ENCODE measurements around the gene MYO9B. TPM values are rescaled to one million over a fixed set of nuclear protein-coding genes. Genes with fewer than 3 reads are reported as not detected.

Gene MYO9B
- total RNA-seq, 1 experiment from 2014 or later: 20.4 TPM

DNA sequence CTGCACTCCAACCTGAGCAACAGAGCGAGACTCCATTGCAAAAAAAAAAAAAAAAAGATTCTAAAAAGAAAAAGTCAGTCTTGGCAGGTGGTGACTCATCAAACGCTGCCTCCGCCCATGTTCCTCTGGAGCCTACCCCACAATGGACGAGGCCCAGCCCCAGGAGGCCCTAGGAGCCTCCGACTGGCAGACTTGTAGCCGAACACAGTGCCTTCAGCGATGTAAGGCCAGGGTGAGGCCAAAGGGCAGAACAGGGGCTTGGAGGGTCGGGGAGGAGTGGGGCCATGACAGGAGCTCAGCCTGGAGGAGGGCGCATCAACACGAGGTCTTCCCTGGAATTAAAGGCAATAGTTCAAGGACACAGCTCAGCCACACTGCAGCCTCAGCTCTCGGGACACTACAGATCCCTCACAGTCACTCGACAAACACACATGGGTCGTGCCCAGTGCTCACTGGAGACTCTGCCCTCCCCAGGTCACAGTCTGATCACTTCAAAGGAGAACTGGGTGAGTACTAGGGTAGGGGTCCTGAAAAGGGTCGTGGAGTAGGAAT lies 144.7 kb downstream of the MYO9B start:
- no peaks in the 10 kb centered on the region for H3K27me3 ChIP-seq
- no peak overlapping the region for H3K4me3 ChIP-seq
- peak; percentile 70 for DNase-seq
- H3K36me3 ChIP-seq: peaks cover 34% of the 10 kb centered on the region
- no peaks in the 10 kb centered on the region for H3K9me3 ChIP-seq

DNA sequence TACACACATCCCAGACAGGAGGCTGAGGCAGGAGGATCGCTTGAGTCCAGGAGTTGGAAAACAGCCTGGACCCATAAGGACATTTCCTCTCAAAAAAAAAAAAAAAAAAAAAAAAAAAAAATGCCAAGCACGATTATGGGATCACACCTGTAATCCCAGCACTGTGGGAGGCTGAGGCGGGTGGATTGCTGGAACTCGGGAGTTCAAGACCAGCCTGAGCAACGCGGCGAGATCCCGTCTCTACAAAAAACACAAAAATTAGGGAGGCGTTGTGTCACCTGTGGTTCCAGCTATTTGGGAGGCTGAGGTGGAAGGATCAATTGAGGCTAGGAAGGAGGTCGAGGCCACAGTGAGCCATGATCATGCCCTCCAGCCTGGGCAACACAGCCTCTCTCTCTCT lies 149.5 kb downstream of the MYO9B start:
- H3K36me3 ChIP-seq: peaks cover 10% of the 10 kb centered on the region
- H3K9me3 ChIP-seq: no peaks in the 10 kb centered on the region
- no peak for DNase-seq
- no peaks in the 10 kb centered on the region for H3K27me3 ChIP-seq
- no peak overlapping the region for H3K4me3 ChIP-seq

DNA sequence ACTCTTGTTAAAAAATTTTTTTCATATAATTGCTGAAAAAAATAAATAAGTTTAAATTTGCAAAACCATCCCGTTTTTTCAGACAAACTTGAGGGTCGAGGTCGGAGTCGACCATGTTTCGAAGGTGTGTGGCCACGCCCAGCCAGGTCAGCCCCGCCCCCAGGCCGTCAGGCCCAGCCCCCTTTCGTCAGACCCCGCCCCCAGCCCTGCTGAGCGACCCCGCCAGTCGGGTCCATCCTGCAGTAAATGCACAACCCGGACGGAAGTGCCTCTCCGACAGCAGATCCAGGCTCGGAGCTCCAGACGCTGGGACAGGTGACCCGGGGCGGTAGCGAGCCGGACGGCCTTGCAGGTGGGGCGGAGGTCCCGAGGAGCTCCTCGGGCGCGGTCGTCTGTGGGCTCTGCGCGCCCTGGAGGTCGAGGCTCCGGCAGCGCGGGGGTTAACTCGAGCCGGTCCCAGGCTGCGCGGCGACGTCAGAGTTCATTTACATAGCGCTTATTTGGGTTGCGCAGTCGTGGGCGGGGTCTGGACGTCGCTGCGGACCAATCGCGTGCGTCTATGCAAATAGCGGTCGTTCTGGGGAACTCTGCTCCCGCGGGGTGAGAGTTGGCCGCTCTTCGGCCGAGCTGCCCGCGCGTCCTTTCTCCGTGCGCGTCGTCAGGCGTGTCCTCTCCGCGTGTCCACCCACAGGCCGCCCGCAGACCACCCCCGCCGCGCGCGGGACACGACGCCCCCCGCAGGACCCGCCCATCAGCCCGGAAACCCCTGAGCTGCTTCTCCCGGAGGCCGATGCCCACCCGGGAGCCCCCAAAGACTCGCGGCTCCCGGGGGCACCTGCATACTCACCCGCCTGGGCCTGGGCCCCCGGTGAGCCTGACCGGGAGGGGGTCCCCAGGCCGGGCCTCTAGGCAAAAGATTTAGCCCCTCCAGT lies 150.7 kb downstream of the MYO9B start, which contains the start of gene OCEL1:
OCEL1 (plus strand) TSS at position 225 of the 932 bp plus-strand sequence; CDS start at position 247, 22 bp downstream.
- DNase-seq: peak; percentile 99
- Histone ChIP-seq H3K4me3 (peak within 1 kb of the TSS; percentile 64), H3K9me3 (no peaks in the 10 kb centered on the region), H3K36me3 (peaks cover 19% of the 10 kb centered on the region), H3K27me3 (no peaks in the 10 kb centered on the region)

DNA sequence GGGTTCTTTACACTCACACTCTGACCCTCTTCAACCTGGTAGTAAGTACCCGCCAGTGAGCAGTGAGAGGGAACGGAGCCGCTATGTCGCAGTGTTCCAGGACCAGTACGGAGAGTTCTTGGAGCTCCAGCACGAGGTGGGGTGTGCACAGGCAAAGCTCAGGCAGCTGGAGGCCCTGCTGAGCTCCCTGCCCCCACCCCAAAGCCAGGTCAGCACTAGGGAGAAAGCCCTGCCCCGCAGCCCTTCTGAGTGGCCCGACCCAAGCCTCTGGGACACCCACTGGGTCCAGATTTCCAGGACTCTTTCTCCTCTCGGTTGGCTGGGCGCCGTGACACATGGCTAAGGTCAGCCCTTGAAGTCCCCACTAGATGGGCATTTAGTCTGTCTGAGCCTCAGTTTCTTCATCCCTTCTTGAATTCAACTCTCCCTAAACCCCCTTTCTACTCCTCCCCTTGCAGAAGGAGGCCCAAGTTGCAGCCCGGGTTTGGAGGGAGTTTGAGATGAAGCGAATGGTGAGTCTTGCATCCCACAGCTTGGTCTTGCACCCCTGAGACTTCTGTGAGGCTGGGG lies 152.3 kb downstream of the MYO9B start:
- H3K9me3 ChIP-seq: no peaks in the 10 kb centered on the region
- H3K36me3 ChIP-seq: peaks cover 34% of the 10 kb centered on the region
- H3K27me3 ChIP-seq: no peaks in the 10 kb centered on the region
- DNase-seq: no peak
- no peak overlapping the region for H3K4me3 ChIP-seq

DNA sequence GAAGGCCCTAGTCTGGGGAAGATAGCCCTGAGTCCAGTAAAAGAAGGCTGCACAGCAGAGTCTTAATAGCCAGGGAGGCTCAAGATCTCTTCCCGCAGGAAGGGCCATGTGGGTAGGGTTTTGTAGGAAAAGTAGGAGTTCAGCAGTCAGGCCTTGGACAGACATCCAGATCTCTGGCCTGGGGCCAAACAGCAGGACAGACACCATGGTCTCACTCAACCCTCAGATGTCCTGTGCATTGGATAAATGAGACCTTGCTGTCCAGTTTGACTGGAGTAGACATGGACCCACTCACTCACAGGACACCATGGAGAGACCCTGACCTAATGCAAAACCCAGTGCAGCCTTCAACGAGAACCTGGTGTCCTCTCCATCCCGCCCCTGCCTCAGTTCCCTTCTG lies 154.3 kb downstream of the MYO9B start:
- Histone ChIP-seq H3K36me3 (peaks cover 53% of the 10 kb centered on the region), H3K9me3 (no peaks in the 10 kb centered on the region), H3K4me3 (no peak overlapping the region), H3K27me3 (no peaks in the 10 kb centered on the region)
- DNase-seq: no peak

DNA sequence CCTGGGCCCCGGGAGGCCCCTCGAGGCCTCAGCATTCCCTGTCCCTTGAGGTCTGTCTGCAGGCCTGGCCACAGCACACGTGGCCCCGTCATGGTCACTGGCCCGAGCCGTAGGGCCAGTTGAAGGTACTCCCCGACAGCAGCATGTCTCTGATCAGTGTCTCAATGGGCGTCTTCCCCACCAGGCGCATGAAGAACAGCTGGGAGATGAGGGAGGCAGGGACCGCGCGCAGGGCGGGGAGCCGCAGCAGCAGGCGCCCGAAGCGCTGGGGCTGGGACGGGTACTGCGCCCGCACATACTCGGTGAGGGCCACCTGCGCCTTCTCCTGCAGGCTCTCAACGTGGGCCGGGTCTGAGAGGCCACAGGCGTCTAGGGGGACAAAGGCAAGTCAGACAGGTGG lies 156.7 kb downstream of the MYO9B start:
- no peak for DNase-seq
- H3K9me3 ChIP-seq: no peaks in the 10 kb centered on the region
- no peak overlapping the region for H3K4me3 ChIP-seq
- H3K36me3 ChIP-seq: peaks cover 65% of the 10 kb centered on the region
- no peaks in the 10 kb centered on the region for H3K27me3 ChIP-seq

DNA sequence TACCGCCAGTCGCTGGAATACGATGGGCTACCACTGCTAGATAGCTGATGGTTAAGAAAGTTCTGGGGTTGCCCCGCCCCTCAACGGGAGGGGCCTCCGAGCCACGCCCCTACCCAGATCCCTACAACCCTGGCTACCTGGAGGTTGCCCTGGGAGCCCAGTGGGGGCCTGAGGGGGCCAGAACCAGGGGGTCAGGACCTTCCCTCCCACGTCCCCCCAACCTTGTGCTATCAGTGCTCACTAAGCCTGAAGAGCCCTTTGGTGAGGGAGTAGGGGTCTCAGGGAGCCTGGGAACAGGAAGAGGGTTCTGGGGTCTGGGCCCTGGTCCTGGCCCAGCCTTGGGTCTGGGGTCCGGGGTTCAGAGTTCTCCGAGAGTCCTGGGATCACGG lies 159.3 kb downstream of the MYO9B start:
- Histone ChIP-seq H3K4me3 (no peak overlapping the region), H3K27me3 (no peaks in the 10 kb centered on the region), H3K9me3 (no peaks in the 10 kb centered on the region), H3K36me3 (peaks cover 78% of the 10 kb centered on the region)
- DNase-seq: no peak

DNA sequence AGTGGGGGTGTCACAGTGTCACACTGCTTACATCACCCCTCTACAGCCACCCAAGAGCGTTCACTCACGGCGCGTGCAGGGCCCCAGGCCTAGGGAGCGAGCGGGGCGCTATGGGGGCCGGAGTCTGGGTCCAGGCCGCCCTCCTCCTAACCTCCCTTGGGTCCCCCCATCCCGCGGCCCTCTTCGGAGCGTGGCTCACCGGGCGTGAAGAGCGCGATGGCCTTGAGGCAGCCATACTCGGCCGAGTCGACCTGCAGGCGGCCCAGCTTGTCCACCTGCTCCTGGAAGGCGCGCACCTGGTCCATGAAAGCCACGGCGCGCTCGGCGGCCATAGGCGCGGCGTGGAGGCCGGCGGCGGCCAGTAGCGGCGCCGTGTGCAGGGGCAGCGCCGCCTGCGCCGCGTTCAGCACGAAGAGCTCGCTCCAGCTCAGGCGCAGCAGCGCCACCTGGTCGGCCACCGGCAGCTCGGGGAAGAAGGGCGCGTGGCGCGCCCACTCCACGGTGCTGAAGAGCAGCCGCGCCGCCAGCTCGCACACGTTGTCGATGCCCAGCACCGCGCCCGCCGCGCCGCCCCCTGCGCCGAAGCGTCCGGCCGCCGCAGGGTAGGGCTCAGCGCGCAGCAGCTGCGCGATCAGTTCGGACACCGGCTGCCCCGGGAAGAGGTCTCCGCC lies 159.9 kb downstream of the MYO9B start:
- H3K9me3 ChIP-seq: no peaks in the 10 kb centered on the region
- no peak for DNase-seq
- no peak overlapping the region for H3K4me3 ChIP-seq
- peaks cover 81% of the 10 kb centered on the region for H3K36me3 ChIP-seq
- no peaks in the 10 kb centered on the region for H3K27me3 ChIP-seq

DNA sequence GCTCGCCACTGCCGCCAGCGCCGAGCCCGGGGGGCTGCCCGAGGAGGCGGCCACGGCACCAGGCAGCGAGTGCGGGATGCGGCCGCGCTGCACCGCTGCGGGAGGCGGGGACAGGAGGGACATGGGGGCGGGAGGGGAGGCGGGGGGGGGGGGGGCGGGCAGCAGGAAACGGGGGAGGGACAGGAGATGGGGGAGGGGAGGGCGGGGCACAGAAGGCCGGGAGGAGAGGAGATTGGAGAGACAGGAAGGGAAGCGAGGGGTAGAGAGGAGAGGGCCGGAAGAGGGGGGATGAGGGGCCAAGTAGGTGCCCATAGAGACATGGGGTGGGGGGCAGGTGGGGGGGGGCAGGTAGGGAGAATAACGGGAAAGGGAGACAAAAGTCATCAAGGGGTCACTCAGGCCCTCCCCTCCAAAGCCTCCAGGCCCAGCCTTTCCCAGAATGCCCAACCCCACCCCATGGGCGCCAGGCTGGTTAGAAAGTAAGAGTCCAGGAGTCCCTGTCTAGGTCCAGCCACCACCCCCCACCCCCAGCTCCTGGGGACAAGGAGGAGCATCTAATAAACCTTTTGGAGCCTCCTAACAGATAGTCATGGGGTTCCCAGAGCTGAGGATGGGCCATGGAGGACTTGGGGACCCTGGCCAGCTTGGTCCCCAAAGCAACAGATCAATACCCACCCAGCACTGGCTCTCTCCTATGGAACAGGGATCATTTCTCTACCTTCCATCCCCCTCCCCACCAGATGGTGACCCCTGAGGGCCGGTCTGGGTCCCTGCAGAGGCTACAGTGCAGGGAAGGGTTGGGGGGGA lies 160.6 kb downstream of the MYO9B start:
- Histone ChIP-seq H3K27me3 (no peaks in the 10 kb centered on the region), H3K36me3 (peaks cover 80% of the 10 kb centered on the region), H3K4me3 (no peak overlapping the region), H3K9me3 (no peaks in the 10 kb centered on the region)
- no peak for DNase-seq

DNA sequence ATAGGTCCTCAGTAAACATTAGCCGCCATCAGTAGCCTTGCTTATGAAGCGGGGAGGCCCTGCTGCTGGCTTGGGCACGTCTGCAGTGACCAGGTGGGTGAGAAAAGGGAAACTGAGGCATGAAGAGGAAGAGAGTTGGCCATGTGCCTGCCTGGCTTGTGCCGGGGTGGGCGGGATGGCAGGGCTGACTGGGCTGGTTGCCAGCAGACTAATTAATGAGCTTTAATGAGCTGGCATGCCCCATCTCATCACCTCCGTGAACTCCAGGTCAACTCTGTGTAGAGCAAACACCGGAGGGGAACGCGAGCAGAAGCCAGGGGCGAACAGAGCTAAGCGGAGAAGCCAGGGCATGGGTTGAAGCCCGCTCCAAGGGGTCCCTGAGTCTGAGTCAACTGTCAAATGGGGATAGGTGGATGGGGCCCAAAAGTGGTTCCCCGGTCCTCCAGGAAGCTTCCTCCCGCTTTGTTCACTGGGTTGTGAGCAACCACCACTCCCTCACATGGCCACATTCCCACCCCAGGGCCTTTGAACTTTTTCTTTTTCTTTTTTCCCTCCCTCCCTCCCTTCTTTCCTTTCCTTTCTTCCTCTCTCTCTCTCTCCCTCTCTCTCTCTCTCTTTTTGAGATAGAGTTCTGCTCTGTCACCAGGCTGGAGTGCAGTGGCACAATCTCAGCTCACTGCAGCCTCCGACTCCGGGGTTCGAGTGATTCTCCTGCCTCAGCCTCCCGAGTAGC lies 161.4 kb downstream of the MYO9B start:
- Histone ChIP-seq H3K9me3 (no peaks in the 10 kb centered on the region), H3K27me3 (no peaks in the 10 kb centered on the region), H3K36me3 (peaks cover 81% of the 10 kb centered on the region), H3K4me3 (no peak overlapping the region)
- no peak for DNase-seq

DNA sequence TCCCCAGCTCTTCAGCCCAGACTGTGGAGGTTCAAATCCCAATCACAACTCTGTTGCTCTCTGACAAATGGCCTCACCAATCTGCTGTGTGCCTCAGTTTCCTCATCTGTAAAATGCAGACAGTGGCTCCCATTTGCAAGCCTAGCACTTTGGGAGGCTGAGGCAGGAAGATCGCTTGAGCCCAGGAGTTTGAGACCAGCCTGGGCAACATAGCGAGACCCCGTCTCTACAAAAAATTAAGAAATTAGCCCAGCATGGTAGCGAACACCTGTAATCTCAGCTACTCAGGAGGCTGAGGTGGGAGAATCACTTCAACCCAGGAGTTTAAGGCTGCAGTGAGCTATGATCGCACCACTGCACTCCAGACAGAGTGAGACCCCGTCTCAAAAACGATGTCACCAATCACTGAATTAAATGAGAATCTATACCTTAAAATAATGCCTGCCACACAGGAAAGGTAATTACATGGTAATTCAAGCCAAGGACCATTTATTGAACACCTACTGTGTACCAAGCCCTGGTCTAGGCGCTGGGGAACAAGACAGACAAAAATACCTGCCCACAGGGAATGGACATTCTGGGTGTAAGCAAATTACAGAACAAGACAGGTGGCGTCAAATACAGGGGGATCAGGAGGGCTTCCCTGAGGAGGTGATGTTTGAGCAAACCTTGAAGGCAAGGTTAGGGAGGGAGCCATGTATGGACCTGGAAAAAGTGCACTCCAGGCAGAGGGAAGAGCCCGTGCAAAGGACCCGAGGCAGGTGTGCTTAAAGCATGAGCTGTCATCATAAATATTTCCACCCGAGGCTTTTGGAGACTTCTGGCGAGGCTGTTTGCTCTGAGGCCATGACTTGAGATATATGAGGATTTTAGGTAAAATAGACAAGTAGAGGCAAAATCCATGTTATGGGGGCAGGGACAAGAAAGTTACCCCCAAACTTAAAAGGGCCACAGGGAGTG lies 162.4 kb downstream of the MYO9B start:
- no peaks in the 10 kb centered on the region for H3K27me3 ChIP-seq
- peaks cover 75% of the 10 kb centered on the region for H3K36me3 ChIP-seq
- no peak for DNase-seq
- H3K9me3 ChIP-seq: no peaks in the 10 kb centered on the region
- H3K4me3 ChIP-seq: no peak overlapping the region

DNA sequence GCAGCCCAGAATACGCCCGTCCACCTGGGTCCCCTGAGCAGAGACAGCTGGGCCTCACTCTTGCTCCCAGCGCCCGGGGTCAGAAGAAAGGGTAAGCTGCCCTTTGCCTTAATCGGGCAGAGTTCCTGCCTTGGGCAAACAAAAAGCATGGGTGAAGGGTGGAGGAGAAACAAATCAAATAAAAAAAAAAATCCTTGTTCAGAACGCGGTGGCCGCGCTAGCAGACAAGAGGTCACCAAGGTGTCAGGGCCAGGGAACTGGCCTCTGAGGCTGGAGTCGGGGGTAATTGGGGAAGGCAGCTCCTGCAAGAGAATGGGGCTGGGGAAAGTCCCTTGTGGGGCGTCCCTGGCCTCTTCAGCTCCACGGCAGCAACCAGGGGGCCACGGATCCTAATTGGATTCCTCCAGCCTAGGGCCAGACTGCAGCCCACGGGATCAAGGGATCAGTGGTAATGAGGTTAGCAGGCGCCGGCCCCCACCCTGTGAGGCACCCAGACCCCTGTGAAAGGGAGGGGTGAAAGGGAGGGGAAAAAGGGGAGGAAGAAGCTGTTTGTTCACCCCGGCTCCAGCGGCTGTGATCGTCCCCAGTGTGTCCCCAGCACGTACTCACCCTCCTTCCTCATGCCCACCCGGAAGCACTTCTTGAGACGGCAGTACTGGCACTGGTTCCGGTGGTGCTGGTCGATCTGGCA lies 164.6 kb downstream of the MYO9B start:
- no peaks in the 10 kb centered on the region for H3K27me3 ChIP-seq
- H3K9me3 ChIP-seq: no peaks in the 10 kb centered on the region
- H3K36me3 ChIP-seq: peaks cover 56% of the 10 kb centered on the region
- no peak for DNase-seq
- no peak overlapping the region for H3K4me3 ChIP-seq

DNA sequence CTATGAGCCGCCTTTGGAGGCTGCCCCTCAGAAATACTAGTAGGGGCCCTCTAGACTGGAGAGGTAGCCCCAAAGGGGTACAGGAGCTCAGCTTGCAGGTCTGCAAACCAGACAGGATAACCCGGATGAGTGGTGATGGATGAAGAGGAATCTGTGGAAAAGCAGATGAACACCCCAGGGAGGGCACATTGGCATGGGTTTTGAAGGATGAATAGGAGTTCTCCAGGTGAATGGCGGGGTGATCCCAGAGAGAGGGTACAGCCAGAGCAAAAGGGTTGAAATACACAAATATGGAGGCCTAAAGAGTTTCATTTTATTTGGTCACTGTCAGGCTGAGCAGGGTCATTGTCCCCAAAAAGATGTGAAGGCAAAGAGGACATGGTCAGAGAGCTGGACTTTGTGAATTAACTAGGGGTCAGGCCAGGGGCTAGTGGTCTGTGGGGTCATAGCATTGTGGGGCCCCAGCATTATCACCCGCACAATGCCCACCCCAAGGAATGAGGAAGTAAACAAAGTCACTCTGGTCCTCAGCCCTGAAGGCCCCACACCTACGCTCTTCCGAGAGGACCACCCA lies 165.3 kb downstream of the MYO9B start:
- Histone ChIP-seq H3K4me3 (no peak overlapping the region), H3K36me3 (peaks cover 54% of the 10 kb centered on the region), H3K27me3 (no peaks in the 10 kb centered on the region), H3K9me3 (no peaks in the 10 kb centered on the region)
- no peak for DNase-seq

Data from MG63 (cell line).